SW480 (cell line): Measurements from ENCODE around the gene MSMP.

Experiments
- DNase-seq: peaks from one replicate; pipeline ENCODE4 v3.0.0-alpha.2; 2016; ENCODE audit warnings: low spot score

Gene MSMP

GRCh38 chr9:35771075-35771433 is 17.0 kb upstream of the MSMP start:
- DNase-seq = no peak

- no peak for DNase-seq
Observed at GRCh38 chr9:35769763-35770162, 15.7 kb upstream of the MSMP start.

- DNase-seq = no peak
Observed at GRCh38 chr9:35767458-35767857, 13.4 kb upstream of the MSMP start.

- no peak for DNase-seq
Observed at GRCh38 chr9:35766997-35767396, 12.9 kb upstream of the MSMP start.

GRCh38 chr9:35763803-35764202 is 9.7 kb upstream of the MSMP start:
- no peak for DNase-seq

- no peak for DNase-seq
Observed at GRCh38 chr9:35763181-35763580, 9.1 kb upstream of the MSMP start.

- no peak for DNase-seq
Observed at GRCh38 chr9:35760651-35761050, 6.6 kb upstream of the MSMP start.

- no peak for DNase-seq
Observed at GRCh38 chr9:35759795-35760194, 5.7 kb upstream of the MSMP start.

GRCh38 chr9:35758475-35759050 is 4.5 kb upstream of the MSMP start:
- DNase-seq = no peak

- DNase-seq = no peak
Observed at GRCh38 chr9:35757892-35758275, 3.8 kb upstream of the MSMP start.

- DNase-seq = peak; percentile 69
Observed at GRCh38 chr9:35757226-35757891, 3.3 kb upstream of the MSMP start.

GRCh38 chr9:35756275-35757225 is 2.5 kb upstream of the MSMP start:
- DNase-seq = peak; percentile 80

GRCh38 chr9:35755071-35755470 is 995 bp upstream of the MSMP start:
- no peak for DNase-seq

GRCh38 chr9:35753466-35753865 is 610 bp downstream of the MSMP start:
- DNase-seq = no peak

- no peak for DNase-seq
Observed at GRCh38 chr9:35750256-35750531, 3.9 kb downstream of the MSMP start.

- peak; percentile 39 for DNase-seq
Observed at GRCh38 chr9:35749515-35750255, 4.4 kb downstream of the MSMP start.

GRCh38 chr9:35748858-35749514 is 5.1 kb downstream of the MSMP start, which contains the start of the genes GBA2 and RGP1:
Gene GBA2, minus strand, starts transcription at chr9:35749228. Its CDS starts 524 bp downstream, at chr9:35748704.
Gene RGP1, plus strand, starts transcription at chr9:35749287. Its CDS starts 469 bp downstream, at chr9:35749756.
- DNase-seq = peak; percentile 82

GRCh38 chr9:35748242-35748857 is 5.7 kb downstream of the MSMP start:
- DNase-seq = no peak

- DNase-seq = no peak
Observed at GRCh38 chr9:35746583-35746982, 7.5 kb downstream of the MSMP start.

GRCh38 chr9:35745569-35745968 is 8.5 kb downstream of the MSMP start:
- DNase-seq = no peak

- no peak for DNase-seq
Observed at GRCh38 chr9:35743880-35744518, 10.1 kb downstream of the MSMP start.
